Stimulated activated CD4-positive, alpha-beta T cell treated with anti-CD3 and anti-CD28 coated beads, Interleukin-1b, Interleukin-23, amount 100 ng/mL, for 24 hours (primary cell): ENCODE data around the gene CELSR1.

Experiments
- DNase-seq, 4 experiments: peaks; one replicate each; pipeline ENCODE4 v3.0.0-alpha.2; 2020; ENCODE audit warnings: low read depth in 4 of 4, low spot score in 1 of 4

Gene CELSR1

GRCh38 chr22:46557736-46558480 is 20.5 kb upstream of the CELSR1 start:
- no peak for DNase-seq

DNA sequence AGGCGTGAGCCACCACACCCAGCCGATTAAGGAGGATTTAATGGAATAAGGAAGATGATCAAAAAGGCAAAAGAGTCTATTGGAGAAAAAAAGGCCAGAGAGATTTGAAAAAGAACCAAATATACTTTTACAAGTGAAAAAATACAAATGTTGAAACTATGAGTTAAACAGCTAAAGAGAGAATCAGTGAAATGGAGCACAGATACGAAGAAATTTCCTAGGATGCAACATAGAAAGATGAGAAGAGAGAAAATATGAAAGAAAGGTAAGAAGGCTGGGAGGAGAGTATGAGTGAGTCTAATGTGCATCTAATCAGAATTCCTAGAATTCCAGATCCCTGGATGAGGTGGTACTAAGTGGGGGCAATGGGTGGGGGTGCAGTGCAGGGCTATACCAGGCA is 19.4 kb upstream of the CELSR1 start:
- no peak for DNase-seq

DNA sequence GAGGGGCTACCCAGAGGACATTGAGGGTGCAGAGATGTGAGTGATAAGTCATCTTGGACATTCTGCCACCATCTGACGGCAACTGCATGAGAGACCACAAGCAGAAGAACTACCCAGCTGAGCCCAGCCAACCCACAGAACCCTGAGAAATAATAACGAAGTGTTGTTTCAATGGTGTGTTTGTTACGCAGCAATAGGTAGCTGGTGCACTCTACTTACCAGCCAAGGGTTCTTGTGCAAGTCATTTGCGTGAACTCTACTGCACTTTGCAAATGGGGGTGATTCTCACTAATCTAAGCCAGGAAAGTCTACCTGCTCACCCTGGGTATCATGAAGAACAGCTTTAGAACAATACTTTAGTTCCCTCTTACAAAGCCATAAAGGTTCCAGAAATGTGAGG is 15.8 kb upstream of the CELSR1 start:
- no peak for DNase-seq

DNA sequence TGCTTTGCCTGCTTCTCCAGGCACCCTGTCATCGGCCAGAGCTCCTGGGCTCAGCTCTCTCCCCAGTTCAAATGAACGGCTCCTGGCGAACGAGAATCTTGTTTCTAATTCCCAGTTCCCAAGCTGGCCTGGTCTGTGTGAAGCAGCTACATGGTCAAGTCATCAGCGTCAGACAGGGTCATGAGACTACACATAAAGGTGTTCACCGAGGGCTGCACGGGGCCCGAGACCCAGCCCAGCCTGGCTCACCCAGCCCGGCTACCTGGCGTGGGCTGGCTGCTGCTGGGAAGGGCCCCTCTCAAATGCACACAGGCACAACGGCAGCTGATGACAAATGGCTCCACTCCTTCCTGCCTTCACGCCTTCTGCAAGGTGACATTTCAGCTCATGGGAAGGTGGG is 14.6 kb upstream of the CELSR1 start:
- DNase-seq: no peak

DNA sequence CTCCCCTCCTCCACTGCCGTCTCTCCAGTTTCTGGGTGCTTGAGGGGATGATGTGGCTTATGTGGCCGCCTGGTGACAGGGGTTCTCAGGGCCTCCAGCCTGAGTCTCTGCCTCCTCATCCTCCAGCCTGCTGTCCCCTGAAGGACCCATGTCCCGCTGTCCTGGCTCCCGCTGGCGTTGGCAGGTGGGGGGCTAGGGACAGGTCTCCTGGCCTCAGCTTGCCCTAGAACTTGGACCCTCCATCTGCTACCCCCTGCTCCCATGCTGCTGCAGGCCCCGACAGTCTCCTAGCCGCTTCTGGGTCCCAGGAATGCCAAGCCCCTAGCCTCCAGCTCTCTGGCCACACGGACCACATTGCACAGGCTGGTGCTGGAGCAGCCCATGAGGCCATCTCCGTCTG is 13.9 kb upstream of the CELSR1 start:
- no peak for DNase-seq

DNA sequence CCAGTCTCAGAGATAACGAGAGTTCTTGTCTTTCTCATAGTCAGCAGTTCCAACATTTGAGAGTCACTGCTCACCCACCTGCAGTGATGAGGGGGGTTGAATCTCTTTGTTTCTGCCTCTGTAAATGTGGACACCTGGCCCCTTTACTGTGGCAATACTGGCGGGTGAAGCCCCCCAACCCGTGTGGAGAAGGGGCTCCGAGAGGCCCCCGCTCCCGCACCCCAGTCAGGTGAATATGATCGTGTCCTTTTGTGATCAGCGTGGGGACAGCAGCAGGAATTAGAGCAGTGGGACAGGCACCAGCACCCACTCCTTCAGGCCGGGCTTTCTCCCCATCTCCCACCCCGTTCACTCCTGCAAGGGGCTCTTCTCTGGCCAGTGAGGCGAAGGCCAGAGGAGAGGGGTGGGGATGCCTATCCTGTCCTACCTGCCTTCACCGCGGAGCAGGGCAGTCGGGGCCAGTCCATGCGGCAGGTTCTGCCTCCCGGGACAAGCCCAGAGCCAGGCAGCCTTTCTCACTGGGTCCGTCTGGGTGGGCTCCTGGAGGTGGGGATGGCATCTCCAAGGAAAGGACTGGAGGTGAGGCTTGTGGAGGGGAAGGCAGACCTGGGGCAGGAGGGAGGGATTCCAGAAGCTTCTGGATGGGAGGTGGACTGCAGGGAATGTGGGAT is 12.7 kb upstream of the CELSR1 start:
- DNase-seq: no peak

- no peak for DNase-seq
Observed at GRCh38 chr22:46549563-46549840, 12.1 kb upstream of the CELSR1 start.

DNA sequence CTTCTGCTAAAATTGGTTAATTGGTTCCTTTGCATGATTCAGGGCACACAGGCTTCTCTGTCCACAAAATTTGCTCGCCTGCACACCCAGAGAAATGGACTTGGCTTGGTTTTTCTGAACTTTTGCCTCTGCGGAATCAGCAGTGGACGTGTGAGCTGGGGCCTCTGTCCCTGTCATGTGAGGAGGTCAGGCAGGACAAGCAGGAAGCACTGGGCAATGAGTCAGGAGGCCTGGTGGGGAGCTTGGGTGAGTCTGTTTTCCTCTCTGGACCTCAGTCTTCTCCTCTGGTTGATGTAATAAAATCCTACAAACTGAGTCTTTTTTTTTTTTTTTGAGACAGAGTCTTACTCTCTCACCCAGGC is 10.4 kb upstream of the CELSR1 start:
- DNase-seq: no peak

DNA sequence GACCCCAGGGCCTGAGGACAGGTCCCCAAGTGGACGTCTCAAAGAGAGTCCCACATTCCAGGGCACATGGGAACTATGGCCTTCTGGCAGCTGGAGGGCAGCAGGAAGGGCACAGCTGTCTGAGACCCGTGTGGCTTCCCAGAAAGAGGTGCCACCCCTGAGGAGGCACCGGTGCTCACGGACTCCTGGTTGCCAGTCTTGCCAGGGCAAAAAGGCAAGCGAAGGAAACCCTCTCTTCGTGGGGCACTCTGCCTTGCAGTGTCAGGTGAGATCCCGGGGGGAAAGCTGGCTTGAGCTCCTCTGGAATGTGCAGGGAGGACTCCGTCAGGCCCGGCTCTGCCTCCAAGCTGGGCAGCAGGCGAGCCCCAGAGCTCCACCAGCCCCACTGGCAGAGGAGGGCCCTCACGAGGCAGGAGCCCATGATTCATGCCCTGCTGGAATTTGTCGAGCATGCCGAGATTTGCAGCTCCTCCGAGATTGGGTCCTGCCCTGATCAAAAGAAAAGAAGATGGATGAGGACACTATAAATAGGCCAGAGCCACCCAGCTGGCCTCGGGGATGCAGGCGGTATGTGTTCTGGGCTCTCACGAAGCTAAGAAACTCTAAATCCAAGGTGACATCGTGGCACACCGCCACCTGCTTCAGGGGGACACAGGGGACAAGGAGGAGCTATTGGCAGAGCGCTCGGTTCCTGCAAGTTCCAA is 9.9 kb upstream of the CELSR1 start:
- no peak for DNase-seq

DNA sequence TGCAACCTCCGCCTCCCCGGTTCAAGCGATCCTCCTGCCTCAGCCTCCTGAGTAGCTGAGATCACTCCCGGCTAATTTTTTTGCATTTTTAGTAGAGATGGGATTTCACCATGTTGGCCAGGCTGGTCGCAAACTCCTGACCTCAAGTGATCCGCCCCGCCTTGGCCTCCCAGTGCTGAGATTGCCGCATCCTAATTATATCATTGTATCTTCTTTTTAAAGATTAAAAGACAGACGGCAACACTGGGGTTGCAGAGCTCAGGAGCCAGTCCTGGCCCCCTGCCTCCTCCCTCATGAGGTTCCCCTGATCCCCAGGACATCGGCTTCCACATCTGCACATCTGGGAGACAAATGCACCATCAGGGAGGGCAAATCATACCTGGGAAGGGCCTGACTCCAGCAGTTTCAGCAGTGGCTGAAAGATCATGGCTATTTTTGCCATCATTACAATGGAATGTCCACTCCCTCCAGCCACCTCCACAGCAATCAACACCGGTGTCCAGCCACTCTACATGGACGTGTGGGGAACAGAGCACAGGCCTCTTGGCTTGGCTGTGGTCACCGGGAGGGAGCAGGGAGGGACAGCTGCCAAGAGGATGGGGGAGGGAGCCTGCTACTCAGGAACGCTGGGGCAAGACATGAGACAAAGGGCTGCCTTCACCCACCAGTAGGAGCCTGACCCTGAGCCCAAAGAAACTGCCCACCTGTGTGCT is 9.2 kb upstream of the CELSR1 start:
- DNase-seq: no peak

DNA sequence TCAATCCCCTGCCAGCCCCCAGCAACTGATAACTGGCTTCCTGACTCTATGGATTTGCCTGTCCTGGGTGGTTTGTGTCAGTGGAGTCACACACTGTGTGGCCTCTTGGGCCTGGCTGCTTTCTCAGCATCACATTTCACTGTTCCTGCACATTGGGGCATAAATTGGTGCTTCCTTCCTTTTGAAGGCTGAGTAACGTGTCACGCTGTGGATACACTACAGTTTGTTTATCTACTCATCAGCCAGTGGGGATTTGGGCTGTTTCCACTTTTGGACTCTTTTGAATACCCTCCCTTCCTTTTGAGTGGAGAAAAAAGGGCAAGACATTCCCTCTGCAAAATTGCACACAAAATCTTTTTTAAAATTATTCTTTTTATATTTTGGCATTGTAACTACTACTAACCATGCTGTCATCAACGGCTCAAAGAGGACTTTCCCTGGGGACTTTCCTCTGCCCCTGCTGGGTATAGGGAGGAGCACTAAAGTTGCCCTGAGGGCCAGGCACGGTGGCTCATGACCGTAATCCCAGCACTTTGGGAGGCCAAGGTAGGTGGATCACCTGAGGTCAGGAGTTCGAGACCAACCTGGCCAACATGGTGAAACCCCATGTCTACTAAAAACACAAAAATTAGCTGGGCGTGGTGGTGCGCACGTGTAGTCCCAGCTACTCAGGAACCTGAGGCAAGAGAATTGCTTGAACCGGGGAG is 7.8 kb upstream of the CELSR1 start:
- no peak for DNase-seq

DNA sequence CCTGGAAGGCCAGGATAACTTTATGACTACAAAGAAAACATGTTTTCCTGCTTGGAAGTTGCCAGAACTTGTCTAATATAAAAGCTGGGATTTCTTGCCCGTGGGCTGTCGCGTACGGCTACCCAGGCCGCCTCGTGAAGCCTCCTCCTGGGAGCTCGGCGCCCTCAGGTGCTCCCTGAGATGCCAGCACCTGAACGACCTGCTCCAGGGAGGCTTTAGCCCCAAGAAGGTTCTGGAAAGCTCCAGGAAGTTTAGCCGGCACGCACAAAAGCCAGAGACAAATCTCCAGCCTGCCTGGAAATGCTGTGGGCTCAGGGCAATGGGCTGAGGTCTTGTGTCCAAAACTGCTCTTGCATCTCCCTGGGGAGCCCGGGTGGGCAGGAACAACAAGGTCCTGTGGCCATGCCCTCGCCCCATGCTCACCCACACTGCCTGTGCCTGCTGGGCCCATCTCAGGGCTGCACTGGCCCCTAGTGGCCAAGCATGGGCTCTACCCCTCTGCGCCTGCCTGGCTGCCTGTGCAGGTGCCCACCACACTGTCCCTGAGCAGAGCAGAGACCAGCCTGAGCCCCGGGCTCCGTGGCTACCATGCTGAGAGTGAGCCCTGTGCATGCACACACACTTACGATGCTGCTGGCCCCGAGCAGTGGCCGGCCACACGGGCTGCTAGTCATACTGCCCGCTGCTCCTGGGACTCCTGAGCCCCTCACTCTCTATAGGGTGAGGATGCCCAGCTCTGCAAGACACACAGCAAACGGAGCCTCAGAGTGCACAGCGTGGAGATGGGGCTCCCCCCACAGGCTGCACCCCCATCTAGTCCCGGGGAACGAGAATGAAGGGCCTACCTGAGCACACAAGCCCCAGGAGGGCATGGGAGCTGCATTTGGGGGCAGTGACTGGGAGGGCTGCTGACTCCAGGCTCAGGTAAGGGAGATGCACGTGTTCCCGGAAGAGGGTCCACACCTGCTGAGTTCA is 4.9 kb upstream of the CELSR1 start:
- DNase-seq: peak; percentile 38 to 63 (median 48)

- DNase-seq: no peak
Observed at GRCh38 chr22:46541536-46541935, 4.1 kb upstream of the CELSR1 start.

- DNase-seq: no peak
Observed at GRCh38 chr22:46540874-46541273, 3.5 kb upstream of the CELSR1 start.

GRCh38 chr22:46539169-46539568 is 1.7 kb upstream of the CELSR1 start:
- no peak for DNase-seq

GRCh38 chr22:46538814-46539160 is 1.4 kb upstream of the CELSR1 start:
- DNase-seq: no peak

- DNase-seq: no peak
Observed at GRCh38 chr22:46537946-46538813, 760 bp upstream of the CELSR1 start.

- DNase-seq: no peak
Observed at GRCh38 chr22:46536537-46537224, 739 bp downstream of the CELSR1 start.
